ENCODE results near the gene CABLES1.

- no peak for TF ChIP-seq FOXM1 (IDR thresholded peaks at IDR 0.05; ENCODE audit: borderline replicate concordance)
- no peak for TF ChIP-seq ZNF384 (IDR thresholded peaks at IDR 0.05)
- TF ChIP-seq FOXK2 (IDR thresholded peaks at IDR 0.05), result no peak
- no peak for TF ChIP-seq ELF4 (IDR thresholded peaks at IDR 0.05)
- TF ChIP-seq SP1 (IDR thresholded peaks at IDR 0.05), result no peak
- TF ChIP-seq TARDBP (IDR thresholded peaks at IDR 0.05), result no peak
- no peak for TF ChIP-seq FOXA1 (IDR thresholded peaks at IDR 0.05)
- no peak for TF ChIP-seq SUZ12 (IDR thresholded peaks at IDR 0.05)
- TF ChIP-seq CTBP1 (IDR thresholded peaks at IDR 0.05; ENCODE audit: borderline replicate concordance), result no peak
- no peak for TF ChIP-seq HDGF (IDR thresholded peaks at IDR 0.05; ENCODE audit: borderline replicate concordance)
- TF ChIP-seq PKNOX1 (IDR thresholded peaks at IDR 0.05), result no peak
- TF ChIP-seq L3MBTL2 (conservative IDR thresholded peaks at IDR 0.05), result no peak
- TF ChIP-seq NFRKB (IDR thresholded peaks at IDR 0.05), result no peak
Measured at GRCh38 chr18:23291456-23292205, 156.3 kb downstream of the CABLES1 start.
